Measurements from ENCODE around the gene SPEM1. TPM values are rescaled to one million over a fixed set of nuclear protein-coding genes. Genes with fewer than 3 reads are reported as not detected.

Gene SPEM1
- total and polyA plus RNA-seq, 2 of the 13 experiments (the other 11 are each of a cell fraction or from before 2014, with no cell fraction given): not detected

DNA sequence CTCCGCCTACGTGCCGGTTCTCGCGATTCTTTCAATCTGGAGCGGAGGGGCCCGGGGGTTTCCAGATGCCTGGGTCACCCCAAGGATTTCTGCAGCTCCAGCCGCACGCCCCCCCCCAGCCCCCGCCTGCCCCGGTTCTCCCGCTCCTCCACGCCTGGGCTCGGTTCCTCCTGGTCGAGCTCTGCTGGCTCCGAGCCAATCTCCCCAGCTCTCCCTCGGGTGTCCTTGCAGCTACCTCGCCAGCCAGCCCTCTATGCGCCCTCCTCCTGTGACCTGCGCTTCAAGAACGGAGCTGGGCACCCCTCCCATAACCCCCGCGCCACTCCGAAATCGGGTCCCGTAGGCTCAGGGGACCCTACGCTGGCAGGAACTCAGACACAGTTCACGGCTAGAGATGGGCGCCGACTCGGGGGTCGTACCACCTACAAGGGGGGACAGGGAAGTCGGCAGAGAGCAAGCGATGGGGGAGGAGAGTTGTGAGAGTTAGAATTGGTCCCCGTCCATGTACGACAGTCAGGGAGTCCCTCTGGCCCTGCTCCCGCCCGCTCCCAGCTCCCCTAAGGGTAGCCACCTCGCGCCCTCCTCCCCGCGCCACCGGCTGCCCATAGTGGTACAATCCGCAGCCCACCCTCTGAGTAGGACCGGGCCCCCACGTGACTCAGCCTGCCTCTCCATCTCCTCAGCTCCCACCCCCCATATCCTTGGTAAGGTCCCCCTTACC is 20.1 kb downstream of the SPEM1 start (continued):
- TF ChIP-seq PITX1 (CRISPR knock-in tag; IDR thresholded peaks at IDR 0.05) (no peak), ISX (CRISPR knock-in tag; conservative IDR thresholded peaks at IDR 0.05) (no peak), CHD2 (IDR thresholded peaks at IDR 0.05; ENCODE audit: low read depth, low read length) (peak; percentile 90), HNRNPH1 (optimal IDR thresholded peaks at IDR 0.05; ENCODE audit: low read depth, low read length) (no peak), FOXK2 (IDR thresholded peaks at IDR 0.05) (peak; percentile 54; the same call in 1 of the 2 replicates), KDM5B (CRISPR knock-in tag; IDR thresholded peaks at IDR 0.05; ENCODE audit: borderline replicate concordance) (no peak), KDM1A (CRISPR knock-in tag; IDR thresholded peaks at IDR 0.05) (no peak), GZF1 (CRISPR knock-in tag; IDR thresholded peaks at IDR 0.05) (no peak), ERF (CRISPR knock-in tag; IDR thresholded peaks at IDR 0.05) (no peak), ZNF781 (CRISPR knock-in tag; IDR thresholded peaks at IDR 0.05; ENCODE audit: borderline replicate concordance, not compliant biosample characterization) (no peak), ZNF558 (CRISPR knock-in tag; IDR thresholded peaks at IDR 0.05; ENCODE audit: borderline replicate concordance) (no peak), ZNF329 (CRISPR knock-in tag; IDR thresholded peaks at IDR 0.05; ENCODE audit: low read depth) (no peak), RBM39 (IDR thresholded peaks at IDR 0.05; ENCODE audit: low read depth, low read length, poor library complexity, severe bottlenecking) (no peak), ZNF563 (CRISPR knock-in tag; IDR thresholded peaks at IDR 0.05) (no peak)
- TF ChIP-seq, protein P1, sequence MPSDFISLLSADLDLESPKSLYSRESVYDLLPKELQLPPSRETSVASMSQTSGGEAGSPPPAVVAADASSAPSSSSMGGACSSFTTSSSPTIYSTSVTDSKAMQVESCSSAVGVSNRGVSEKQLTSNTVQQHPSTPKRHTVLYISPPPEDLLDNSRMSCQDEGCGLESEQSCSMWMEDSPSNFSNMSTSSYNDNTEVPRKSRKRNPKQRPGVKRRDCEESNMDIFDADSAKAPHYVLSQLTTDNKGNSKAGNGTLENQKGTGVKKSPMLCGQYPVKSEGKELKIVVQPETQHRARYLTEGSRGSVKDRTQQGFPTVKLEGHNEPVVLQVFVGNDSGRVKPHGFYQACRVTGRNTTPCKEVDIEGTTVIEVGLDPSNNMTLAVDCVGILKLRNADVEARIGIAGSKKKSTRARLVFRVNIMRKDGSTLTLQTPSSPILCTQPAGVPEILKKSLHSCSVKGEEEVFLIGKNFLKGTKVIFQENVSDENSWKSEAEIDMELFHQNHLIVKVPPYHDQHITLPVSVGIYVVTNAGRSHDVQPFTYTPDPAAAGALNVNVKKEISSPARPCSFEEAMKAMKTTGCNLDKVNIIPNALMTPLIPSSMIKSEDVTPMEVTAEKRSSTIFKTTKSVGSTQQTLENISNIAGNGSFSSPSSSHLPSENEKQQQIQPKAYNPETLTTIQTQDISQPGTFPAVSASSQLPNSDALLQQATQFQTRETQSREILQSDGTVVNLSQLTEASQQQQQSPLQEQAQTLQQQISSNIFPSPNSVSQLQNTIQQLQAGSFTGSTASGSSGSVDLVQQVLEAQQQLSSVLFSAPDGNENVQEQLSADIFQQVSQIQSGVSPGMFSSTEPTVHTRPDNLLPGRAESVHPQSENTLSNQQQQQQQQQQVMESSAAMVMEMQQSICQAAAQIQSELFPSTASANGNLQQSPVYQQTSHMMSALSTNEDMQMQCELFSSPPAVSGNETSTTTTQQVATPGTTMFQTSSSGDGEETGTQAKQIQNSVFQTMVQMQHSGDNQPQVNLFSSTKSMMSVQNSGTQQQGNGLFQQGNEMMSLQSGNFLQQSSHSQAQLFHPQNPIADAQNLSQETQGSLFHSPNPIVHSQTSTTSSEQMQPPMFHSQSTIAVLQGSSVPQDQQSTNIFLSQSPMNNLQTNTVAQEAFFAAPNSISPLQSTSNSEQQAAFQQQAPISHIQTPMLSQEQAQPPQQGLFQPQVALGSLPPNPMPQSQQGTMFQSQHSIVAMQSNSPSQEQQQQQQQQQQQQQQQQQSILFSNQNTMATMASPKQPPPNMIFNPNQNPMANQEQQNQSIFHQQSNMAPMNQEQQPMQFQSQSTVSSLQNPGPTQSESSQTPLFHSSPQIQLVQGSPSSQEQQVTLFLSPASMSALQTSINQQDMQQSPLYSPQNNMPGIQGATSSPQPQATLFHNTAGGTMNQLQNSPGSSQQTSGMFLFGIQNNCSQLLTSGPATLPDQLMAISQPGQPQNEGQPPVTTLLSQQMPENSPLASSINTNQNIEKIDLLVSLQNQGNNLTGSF (CRISPR knock-in tag; IDR thresholded peaks at IDR 0.05): no peak
